MCF 10A (cell line): ENCODE measurements around the gene IPO5. TPM values are rescaled to one million over a fixed set of nuclear protein-coding genes. Genes with fewer than 3 reads are reported as not detected.

ENCODE experiments used
- BruUV-seq: library from RNA; stranded (reverse); fragments of 400-500 nt; replicated peaks from 2 replicates; lab custom pipeline; 2021; lab: Mats Ljungman, UMichigan
- CTCF ChIA-PET: fragments of 300-600 bp; sonication (Branson Sonifier 250); formaldehyde crosslinking; extraction: SDS; loops from one replicate; lab custom pipeline; 2021; ENCODE audit warnings: antibody characterized with exemption, inconsistent platforms; lab: Yijun Ruan, JAX
- POLR2A ChIA-PET: fragments of 300-600, 350-650 bp; sonication (Branson Sonifier 250); formaldehyde crosslinking; extraction: SDS; loops from one replicate; lab custom pipeline; 2020; ENCODE audit warnings: antibody characterized with exemption, inconsistent platforms; lab: Yijun Ruan, JAX
- DNase-seq: peaks from one replicate; pipeline ENCODE4 v3.0.0-alpha.2; 2018; ENCODE audit not compliant: unreplicated experiment
- H3K27ac Mint-ChIP-seq: one replicate; pipeline ENCODE4 v1.8.0; 2022; ENCODE audit warnings: mild to moderate bottlenecking, low read depth, mixed read lengths; ENCODE audit not compliant: unreplicated experiment
- H3K27me3 Mint-ChIP-seq: one replicate; pipeline ENCODE4 v1.8.0; 2022; ENCODE audit warnings: mixed read lengths; ENCODE audit not compliant: insufficient read depth, unreplicated experiment
- H3K36me3 Mint-ChIP-seq: one replicate; pipeline ENCODE4 v1.8.0; 2022; ENCODE audit warnings: mild to moderate bottlenecking, moderate library complexity, mixed read lengths; ENCODE audit not compliant: insufficient read depth, unreplicated experiment
- H3K4me1 Mint-ChIP-seq: one replicate; pipeline ENCODE4 v1.8.0; 2022; ENCODE audit warnings: mixed read lengths; ENCODE audit not compliant: insufficient read depth, unreplicated experiment
- H3K4me3 Mint-ChIP-seq: one replicate; pipeline ENCODE4 v1.8.0; 2022; ENCODE audit warnings: mild to moderate bottlenecking, moderate library complexity, mixed read lengths; ENCODE audit not compliant: unreplicated experiment
- H3K9me3 Mint-ChIP-seq: one replicate; pipeline ENCODE4 v1.8.0; 2022; ENCODE audit warnings: mixed read lengths; ENCODE audit not compliant: unreplicated experiment
- CTCF ChIP-seq: fragments of 200-600 bp; IDR thresholded peaks from one replicate; pipeline ENCODE4 v1.8.0; 2022; ENCODE audit warnings: antibody characterized with exemption, mild to moderate bottlenecking; ENCODE audit not compliant: unreplicated experiment
- intact Hi-C: fragments of 100-400 bp; cut with micrococcal nuclease; formaldehyde crosslinking; loops from 2 replicates; pipeline ENCODE4 v1.14.1; 2022
- total RNA-seq: library from RNA; stranded (reverse); gene quantifications from 2 replicates; pipeline ENCODE4 v1.2.3, GENCODE V29; 2022

Gene IPO5
- total RNA-seq, 1 experiment from 2014 or later: 200 TPM

GRCh38 chr13:97976610-97977521, 23.4 kb downstream of the IPO5 start:
- Mint-ChIP-seq H3K36me3 (peaks cover 5% of the 10 kb centered on the region), H3K4me1 (peaks cover 11% of the 10 kb centered on the region), H3K27ac (peak overlapping the region; percentile 95), H3K27me3 (no peaks in the 10 kb centered on the region), H3K9me3 (no peaks in the 10 kb centered on the region), H3K4me3 (peak overlapping the region; percentile 91)
- no peak for TF ChIP-seq CTCF
- intact Hi-C loops: loop anchor here (1.0 to 2.0 kb wide), 2 partner anchors 30 to 122 kb away; no protein-coding TSS in a partner anchor
- BruUV-seq: no TSS peak
- POLR2A ChIA-PET: interaction anchor here (0.6 to 1.4 kb wide), 4 partner anchors 30 to 1525 kb away, joined by 3 to 4 read pairs (median 4); no protein-coding TSS in a partner anchor
- peak; percentile 30 for DNase-seq
- CTCF ChIA-PET: interaction anchor here (1.1 to 1.5 kb wide), 3 partner anchors 120 to 127 kb away, joined by 3 to 13 read pairs (median 3); no protein-coding TSS in a partner anchor

- CTCF ChIA-PET: interaction anchor here (0.6 to 1.5 kb wide), 5 partner anchors 120 to 854 kb away, joined by 3 to 13 read pairs (median 3); no protein-coding TSS in a partner anchor
- Mint-ChIP-seq H3K4me3 (peak overlapping the region; percentile 91), H3K9me3 (no peaks in the 10 kb centered on the region), H3K27ac (peak overlapping the region; percentile 95), H3K4me1 (peaks cover 11% of the 10 kb centered on the region), H3K27me3 (no peaks in the 10 kb centered on the region), H3K36me3 (peaks cover 15% of the 10 kb centered on the region)
- intact Hi-C loops: loop anchor here (2.0 kb wide), 1 partner anchor 31 kb away; no protein-coding TSS in a partner anchor
- POLR2A ChIA-PET: interaction anchor here (0.7 to 1.2 kb wide), 5 partner anchors 44 to 1524 kb away, joined by 3 to 4 read pairs (median 4); no protein-coding TSS in a partner anchor
- BruUV-seq: no TSS peak
- DNase-seq: peak; percentile 8
- no peak for TF ChIP-seq CTCF
These were observed 24.5 kb downstream of the IPO5 start for GRCh38 chr13:97977982-97978381.

GRCh38 chr13:97978651-97979050, 25.2 kb downstream of the IPO5 start:
- Mint-ChIP-seq H3K27me3 (no peaks in the 10 kb centered on the region), H3K4me1 (peaks cover 11% of the 10 kb centered on the region), H3K27ac (peak overlapping the region; percentile 66), H3K4me3 (peak overlapping the region; percentile 91), H3K9me3 (no peaks in the 10 kb centered on the region), H3K36me3 (peaks cover 22% of the 10 kb centered on the region)
- intact Hi-C loops: no loop called here
- ChIA-PET CTCF (interaction anchor here (0.7 to 1.0 kb wide), 3 partner anchors 120 to 467 kb away, joined by 3 to 4 read pairs (median 3); no protein-coding TSS in a partner anchor), POLR2A (interaction anchor here (1.0 to 1.2 kb wide), 2 partner anchors 43 to 122 kb away, joined by 3 read pairs; no protein-coding TSS in a partner anchor)
- no peak for TF ChIP-seq CTCF
- DNase-seq: peak; percentile 9
- BruUV-seq: no TSS peak
